Caco-2 (cell line): ENCODE data around the gene SMG9. TPM values are rescaled to one million over a fixed set of nuclear protein-coding genes. Genes with fewer than 3 reads are reported as not detected.

Experiments
- BruUV-seq: library from RNA; stranded (reverse); fragments of 400-500 nt; replicated peaks from 2 replicates; lab custom pipeline; 2021; lab: Mats Ljungman, UMichigan
- CTCF ChIA-PET: fragments of 300-600 bp; sonication (Branson Sonifier 250); formaldehyde crosslinking; loops from one replicate; lab custom pipeline; 2022; ENCODE audit warnings: antibody characterized with exemption; lab: Charles Lee
- POLR2A ChIA-PET: fragments of 300-600 bp; sonication (Branson Sonifier 250); formaldehyde crosslinking; loops from one replicate; lab custom pipeline; 2022; ENCODE audit warnings: antibody characterized with exemption; lab: Charles Lee
- DNase-seq, 2 experiments: peaks; one replicate each; pipeline versions ENCODE4 v3.0.0 to v3.0.0-alpha.2; 2020 to 2022
- H3K27me3 ChIP-seq: replicated peaks from 2 replicates; pipeline ENCODE4 v1.6.0; 2011; ENCODE audit warnings: low read length; ENCODE audit not compliant: control insufficient read depth, insufficient read depth
- H3K36me3 ChIP-seq: 2 replicates; pipeline ENCODE4 v1.5.1; 2011; ENCODE audit warnings: low read length; ENCODE audit not compliant: control insufficient read depth, insufficient read depth
- H3K4me1 ChIP-seq: fragments of 250-450 bp; sonication (Bioruptor Pico); 2 replicates; pipeline ENCODE4 v1.5.1; 2020; ENCODE audit warnings: mild to moderate bottlenecking
- H3K4me3 ChIP-seq: 2 replicates; pipeline ENCODE4 v1.5.1; 2011; ENCODE audit warnings: low read depth, mild to moderate bottlenecking, control low read depth, low read length
- H3K9me3 ChIP-seq: fragments of 250-450 bp; sonication (Bioruptor Pico); 2 replicates; pipeline ENCODE4 v1.5.1; 2020; ENCODE audit warnings: mild to moderate bottlenecking, moderate library complexity
- H3K27ac Mint-ChIP-seq: one replicate; pipeline ENCODE4 v1.8.0; 2022; ENCODE audit warnings: mixed read lengths; ENCODE audit not compliant: unreplicated experiment
- H3K27me3 Mint-ChIP-seq: one replicate; pipeline ENCODE4 v1.8.0; 2022; ENCODE audit warnings: mixed read lengths; ENCODE audit not compliant: insufficient read depth, unreplicated experiment
- H3K36me3 Mint-ChIP-seq: one replicate; pipeline ENCODE4 v1.8.0; 2022; ENCODE audit warnings: mild to moderate bottlenecking, mixed read lengths; ENCODE audit not compliant: insufficient read depth, unreplicated experiment
- H3K4me1 Mint-ChIP-seq: one replicate; pipeline ENCODE4 v1.8.0; 2022; ENCODE audit warnings: low read depth, mixed read lengths; ENCODE audit not compliant: unreplicated experiment
- H3K4me3 Mint-ChIP-seq: one replicate; pipeline ENCODE4 v1.8.0; 2022; ENCODE audit warnings: mild to moderate bottlenecking, moderate library complexity, mixed read lengths; ENCODE audit not compliant: unreplicated experiment
- H3K9me3 Mint-ChIP-seq: one replicate; pipeline ENCODE4 v1.8.0; 2022; ENCODE audit warnings: mixed read lengths; ENCODE audit not compliant: unreplicated experiment
- intact Hi-C: fragments of 100-400 bp; cut with micrococcal nuclease; formaldehyde crosslinking; loops from one replicate; pipeline ENCODE4 v1.10.0; 2022; ENCODE audit not compliant: unreplicated experiment
- total RNA-seq: library from RNA; stranded (reverse); gene quantifications from 2 replicates; pipeline ENCODE4 v1.2.3, GENCODE V29; 2022
- TF ChIP-seq, protein P1 (sequence below), 2 experiments: fragments of 200-600 bp in 1 of 2; IDR thresholded peaks; 1 replicate in 1 of 2; 2 replicates in 1 of 2; pipeline versions ENCODE4 v1.5.1 to v1.8.0; 2011 to 2022; ENCODE audit warnings: antibody characterized with exemption in 1 of 2, control low read depth in 1 of 2, inconsistent platforms in 1 of 2, low read depth in 1 of 2, low read length in 1 of 2, mild to moderate bottlenecking in 1 of 2, moderate library complexity in 1 of 2; ENCODE audit not compliant: insufficient read depth in 1 of 2, severe bottlenecking in 1 of 2, unreplicated experiment in 1 of 2

SMG9 gene
- total RNA-seq, 1 experiment from 2014 or later, result 87.6 TPM

GRCh38 chr19:43739439-43740235 is 15.1 kb downstream of the SMG9 start:
- DNase-seq, result no peak
- Mint-ChIP-seq H3K27me3 (no peaks in the 10 kb centered on the region), H3K4me3 (no peak overlapping the region), H3K27ac (peak overlapping the region; percentile 5), H3K36me3 (peaks cover 77% of the 10 kb centered on the region), H3K4me1 (peaks cover 4% of the 10 kb centered on the region), H3K9me3 (no peaks in the 10 kb centered on the region)
- CTCF ChIA-PET, result interaction anchor here (0.6 kb wide), 1 partner anchor 179 kb away, joined by 3 read pairs; no protein-coding TSS in a partner anchor
- TF ChIP-seq, protein P1, sequence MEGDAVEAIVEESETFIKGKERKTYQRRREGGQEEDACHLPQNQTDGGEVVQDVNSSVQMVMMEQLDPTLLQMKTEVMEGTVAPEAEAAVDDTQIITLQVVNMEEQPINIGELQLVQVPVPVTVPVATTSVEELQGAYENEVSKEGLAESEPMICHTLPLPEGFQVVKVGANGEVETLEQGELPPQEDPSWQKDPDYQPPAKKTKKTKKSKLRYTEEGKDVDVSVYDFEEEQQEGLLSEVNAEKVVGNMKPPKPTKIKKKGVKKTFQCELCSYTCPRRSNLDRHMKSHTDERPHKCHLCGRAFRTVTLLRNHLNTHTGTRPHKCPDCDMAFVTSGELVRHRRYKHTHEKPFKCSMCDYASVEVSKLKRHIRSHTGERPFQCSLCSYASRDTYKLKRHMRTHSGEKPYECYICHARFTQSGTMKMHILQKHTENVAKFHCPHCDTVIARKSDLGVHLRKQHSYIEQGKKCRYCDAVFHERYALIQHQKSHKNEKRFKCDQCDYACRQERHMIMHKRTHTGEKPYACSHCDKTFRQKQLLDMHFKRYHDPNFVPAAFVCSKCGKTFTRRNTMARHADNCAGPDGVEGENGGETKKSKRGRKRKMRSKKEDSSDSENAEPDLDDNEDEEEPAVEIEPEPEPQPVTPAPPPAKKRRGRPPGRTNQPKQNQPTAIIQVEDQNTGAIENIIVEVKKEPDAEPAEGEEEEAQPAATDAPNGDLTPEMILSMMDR (IDR thresholded peaks at IDR 0.05; ENCODE audit: insufficient read depth in 1 of 2, low read depth in 1 of 2, low read length in 1 of 2, severe bottlenecking in 1 of 2, unreplicated experiment in 1 of 2), result no peak
- H3K4me3 ChIP-seq, result no peak overlapping the region
- H3K27me3 ChIP-seq, result no peaks in the 10 kb centered on the region
- H3K4me1 ChIP-seq, result peaks cover 9% of the 10 kb centered on the region
- H3K9me3 ChIP-seq, result no peaks in the 10 kb centered on the region
- peaks cover 15% of the 10 kb centered on the region for H3K36me3 ChIP-seq
- intact Hi-C loops, result no loop called here
- POLR2A ChIA-PET, result no interaction called here
- no TSS peak for BruUV-seq

DNA sequence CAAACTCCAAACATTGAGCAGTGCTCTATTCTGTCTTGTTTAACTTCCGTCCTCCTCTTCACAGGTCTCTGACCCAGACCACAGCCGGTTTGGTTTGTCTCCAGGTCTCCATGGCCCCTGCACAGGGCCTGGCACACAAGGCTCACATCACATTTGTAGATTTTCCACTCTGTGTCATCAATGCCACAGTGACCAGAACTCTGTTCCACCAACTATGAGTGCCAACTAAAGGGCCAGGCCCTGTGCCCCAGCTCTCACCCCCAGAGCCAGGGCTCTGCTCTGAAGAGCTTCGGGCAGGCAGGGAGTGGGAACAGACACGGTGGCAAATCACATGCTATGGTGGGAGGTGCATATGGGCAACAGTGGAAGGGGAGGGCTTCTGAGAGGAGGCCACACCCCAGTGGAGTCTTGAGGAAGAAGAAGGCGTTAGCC is 16.0 kb downstream of the SMG9 start:
- POLR2A ChIA-PET, result no interaction called here
- peak overlapping the region; percentile 5 for H3K27ac Mint-ChIP-seq
- H3K36me3 ChIP-seq, result peaks cover 17% of the 10 kb centered on the region
- BruUV-seq, result no TSS peak
- CTCF ChIA-PET, result no interaction called here
- H3K4me1 Mint-ChIP-seq, result peaks cover 4% of the 10 kb centered on the region
- no peak for DNase-seq
- intact Hi-C loops, result no loop called here
- no peak overlapping the region for H3K4me3 ChIP-seq
- H3K27me3 Mint-ChIP-seq, result no peaks in the 10 kb centered on the region
- TF ChIP-seq, protein P1 (IDR thresholded peaks at IDR 0.05; ENCODE audit: insufficient read depth in 1 of 2, low read depth in 1 of 2, low read length in 1 of 2, severe bottlenecking in 1 of 2, unreplicated experiment in 1 of 2), result no peak
- no peak overlapping the region for H3K4me3 Mint-ChIP-seq
- H3K4me1 ChIP-seq, result peaks cover 9% of the 10 kb centered on the region
- no peaks in the 10 kb centered on the region for H3K9me3 ChIP-seq
- H3K36me3 Mint-ChIP-seq, result peaks cover 81% of the 10 kb centered on the region
- H3K9me3 Mint-ChIP-seq, result no peaks in the 10 kb centered on the region
- no peaks in the 10 kb centered on the region for H3K27me3 ChIP-seq

- TF ChIP-seq, protein P1 (IDR thresholded peaks at IDR 0.05; ENCODE audit: insufficient read depth in 1 of 2, low read depth in 1 of 2, low read length in 1 of 2, severe bottlenecking in 1 of 2, unreplicated experiment in 1 of 2), result no peak
- Mint-ChIP-seq H3K27me3 (no peaks in the 10 kb centered on the region), H3K36me3 (peaks cover 70% of the 10 kb centered on the region), H3K27ac (peak overlapping the region; percentile 3), H3K4me1 (peaks cover 4% of the 10 kb centered on the region), H3K4me3 (no peak overlapping the region), H3K9me3 (no peaks in the 10 kb centered on the region)
- ChIA-PET CTCF (no interaction called here), POLR2A (interaction anchor here (0.6 kb wide), 2 partner anchors 113 to 302 kb away, joined by 3 read pairs; no protein-coding TSS in a partner anchor)
- no peak overlapping the region for H3K4me3 ChIP-seq
- intact Hi-C loops, result no loop called here
- peaks cover 11% of the 10 kb centered on the region for H3K36me3 ChIP-seq
- BruUV-seq, result TSS peak; percentile 15
- no peaks in the 10 kb centered on the region for H3K27me3 ChIP-seq
- H3K4me1 ChIP-seq, result peaks cover 9% of the 10 kb centered on the region
- H3K9me3 ChIP-seq, result no peaks in the 10 kb centered on the region
- DNase-seq, result no peak
These were observed 18.8 kb downstream of the SMG9 start for GRCh38 chr19:43735957-43736356.
